Measurements from ENCODE around the gene METTL8. TPM values are rescaled to one million over a fixed set of nuclear protein-coding genes. Genes with fewer than 3 reads are reported as not detected.

The METTL8 gene
- total RNA-seq, 1 experiment from 2014 or later, result 55.1 TPM

DNA sequence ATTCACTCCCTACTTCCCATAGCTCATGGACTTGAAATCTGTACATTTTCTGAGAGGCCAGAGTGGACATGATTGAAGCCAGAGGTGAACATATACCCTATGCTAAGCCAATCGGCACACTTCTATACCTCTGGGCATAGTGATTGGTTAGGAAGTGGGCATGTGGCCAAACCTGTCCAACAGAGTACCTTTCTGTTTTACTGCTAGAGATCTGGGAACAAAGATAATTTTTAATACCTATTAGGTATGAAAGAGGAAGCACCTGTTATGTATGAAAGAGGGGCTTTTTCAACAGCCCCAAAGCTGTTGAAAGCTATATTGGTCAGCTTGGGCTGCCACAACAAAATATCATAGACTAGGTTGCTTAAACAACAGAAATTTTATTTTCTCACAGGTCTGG, 27.7 kb downstream of the METTL8 start:
- intact Hi-C loops (cut with micrococcal nuclease), result no loop called here
- ChIA-PET CTCF (interaction anchor here (0.6 to 0.7 kb wide), 3 partner anchors 14 to 166 kb away, joined by 3 read pairs; no protein-coding TSS in a partner anchor), POLR2A (interaction anchor here (1.0 to 1.4 kb wide), 4 partner anchors 10 to 478 kb away, joined by 3 to 6 read pairs (median 4); partner anchors contain the start of genes DCAF17 and METTL8)
- BruUV-seq (replicated peaks), result no TSS peak
- DNase-seq (ENCODE audit: unreplicated experiment), result no peak
- H3K36me3 Mint-ChIP-seq (ENCODE audit: insufficient read depth, unreplicated experiment), result no peaks in the 10 kb centered on the region
- TF ChIP-seq, protein P1, sequence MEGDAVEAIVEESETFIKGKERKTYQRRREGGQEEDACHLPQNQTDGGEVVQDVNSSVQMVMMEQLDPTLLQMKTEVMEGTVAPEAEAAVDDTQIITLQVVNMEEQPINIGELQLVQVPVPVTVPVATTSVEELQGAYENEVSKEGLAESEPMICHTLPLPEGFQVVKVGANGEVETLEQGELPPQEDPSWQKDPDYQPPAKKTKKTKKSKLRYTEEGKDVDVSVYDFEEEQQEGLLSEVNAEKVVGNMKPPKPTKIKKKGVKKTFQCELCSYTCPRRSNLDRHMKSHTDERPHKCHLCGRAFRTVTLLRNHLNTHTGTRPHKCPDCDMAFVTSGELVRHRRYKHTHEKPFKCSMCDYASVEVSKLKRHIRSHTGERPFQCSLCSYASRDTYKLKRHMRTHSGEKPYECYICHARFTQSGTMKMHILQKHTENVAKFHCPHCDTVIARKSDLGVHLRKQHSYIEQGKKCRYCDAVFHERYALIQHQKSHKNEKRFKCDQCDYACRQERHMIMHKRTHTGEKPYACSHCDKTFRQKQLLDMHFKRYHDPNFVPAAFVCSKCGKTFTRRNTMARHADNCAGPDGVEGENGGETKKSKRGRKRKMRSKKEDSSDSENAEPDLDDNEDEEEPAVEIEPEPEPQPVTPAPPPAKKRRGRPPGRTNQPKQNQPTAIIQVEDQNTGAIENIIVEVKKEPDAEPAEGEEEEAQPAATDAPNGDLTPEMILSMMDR (IDR thresholded peaks at IDR 0.05; ENCODE audit: unreplicated experiment), result no peak
- peaks cover 52% of the 10 kb centered on the region for H3K4me1 Mint-ChIP-seq (ENCODE audit: insufficient read depth, unreplicated experiment)
- H3K27me3 Mint-ChIP-seq (ENCODE audit: insufficient read depth, unreplicated experiment), result no peaks in the 10 kb centered on the region
- H3K4me3 Mint-ChIP-seq (ENCODE audit: unreplicated experiment), result no peak overlapping the region
- peaks cover 15% of the 10 kb centered on the region for H3K9me3 Mint-ChIP-seq (ENCODE audit: unreplicated experiment)
- H3K27ac Mint-ChIP-seq (ENCODE audit: low read depth, unreplicated experiment), result peak overlapping the region; percentile 24

DNA sequence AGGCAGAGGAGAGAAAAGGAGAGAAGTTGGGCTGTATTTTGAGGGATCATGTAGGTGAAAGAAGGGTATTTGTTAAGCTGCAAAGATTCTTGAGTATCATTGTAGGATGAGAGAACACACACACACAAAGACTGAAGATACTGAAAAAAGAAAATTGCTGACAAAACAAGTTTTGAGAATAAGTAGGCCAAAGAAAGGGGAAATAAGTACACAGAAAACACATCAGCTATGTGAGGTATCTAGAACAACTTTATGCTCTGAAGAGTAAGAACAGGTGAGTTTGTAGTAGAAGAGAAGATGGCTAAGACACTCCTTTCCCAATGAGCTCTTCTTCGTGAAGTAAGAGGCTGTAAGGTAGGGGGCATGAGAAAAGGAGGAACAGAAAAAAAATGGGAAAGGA, 28.2 kb downstream of the METTL8 start:
- intact Hi-C loops (cut with micrococcal nuclease), result no loop called here
- DNase-seq (ENCODE audit: unreplicated experiment), result no peak
- no TSS peak for BruUV-seq (replicated peaks)
- Mint-ChIP-seq H3K4me1 (ENCODE audit: insufficient read depth, unreplicated experiment) (peaks cover 48% of the 10 kb centered on the region), H3K27ac (ENCODE audit: low read depth, unreplicated experiment) (peak overlapping the region; percentile 24), H3K27me3 (ENCODE audit: insufficient read depth, unreplicated experiment) (no peaks in the 10 kb centered on the region), H3K36me3 (ENCODE audit: insufficient read depth, unreplicated experiment) (no peaks in the 10 kb centered on the region), H3K4me3 (ENCODE audit: unreplicated experiment) (no peak overlapping the region), H3K9me3 (ENCODE audit: unreplicated experiment) (peaks cover 15% of the 10 kb centered on the region)
- ChIA-PET CTCF (interaction anchor here (0.6 kb wide), 1 partner anchor 14 kb away, joined by 3 read pairs; no protein-coding TSS in a partner anchor), POLR2A (interaction anchor here (0.6 to 1.1 kb wide), 4 partner anchors 10 to 477 kb away, joined by 3 to 6 read pairs (median 4); partner anchors contain the start of genes DCAF17 and METTL8)
- TF ChIP-seq, protein P1 (IDR thresholded peaks at IDR 0.05; ENCODE audit: unreplicated experiment), result no peak

- H3K36me3 Mint-ChIP-seq (ENCODE audit: insufficient read depth, unreplicated experiment), result no peaks in the 10 kb centered on the region
- no peaks in the 10 kb centered on the region for H3K27me3 Mint-ChIP-seq (ENCODE audit: insufficient read depth, unreplicated experiment)
- intact Hi-C loops (cut with micrococcal nuclease), result no loop called here
- BruUV-seq (replicated peaks), result no TSS peak
- TF ChIP-seq, protein P1 (IDR thresholded peaks at IDR 0.05; ENCODE audit: unreplicated experiment), result no peak
- peaks cover 15% of the 10 kb centered on the region for H3K9me3 Mint-ChIP-seq (ENCODE audit: unreplicated experiment)
- DNase-seq (ENCODE audit: unreplicated experiment), result no peak
- peak overlapping the region; percentile 59 for H3K27ac Mint-ChIP-seq (ENCODE audit: low read depth, unreplicated experiment)
- CTCF ChIA-PET, result interaction anchor here (0.6 kb wide), 1 partner anchor 428 kb away, joined by 4 read pairs; no protein-coding TSS in a partner anchor
- POLR2A ChIA-PET, result no interaction called here
- H3K4me3 Mint-ChIP-seq (ENCODE audit: unreplicated experiment), result no peak overlapping the region
- peaks cover 47% of the 10 kb centered on the region for H3K4me1 Mint-ChIP-seq (ENCODE audit: insufficient read depth, unreplicated experiment)
These were observed 29.1 kb downstream of the METTL8 start for GRCh38 chr2:171404719-171405118.

GRCh38 chr2:171404261-171404660, 29.5 kb downstream of the METTL8 start:
- H3K4me3 Mint-ChIP-seq (ENCODE audit: unreplicated experiment), result peak overlapping the region; percentile 42
- TF ChIP-seq, protein P1 (IDR thresholded peaks at IDR 0.05; ENCODE audit: unreplicated experiment), result no peak
- no peaks in the 10 kb centered on the region for H3K36me3 Mint-ChIP-seq (ENCODE audit: insufficient read depth, unreplicated experiment)
- H3K9me3 Mint-ChIP-seq (ENCODE audit: unreplicated experiment), result peaks cover 15% of the 10 kb centered on the region
- peaks cover 42% of the 10 kb centered on the region for H3K4me1 Mint-ChIP-seq (ENCODE audit: insufficient read depth, unreplicated experiment)
- intact Hi-C loops (cut with micrococcal nuclease), result no loop called here
- BruUV-seq (replicated peaks), result no TSS peak
- DNase-seq (ENCODE audit: unreplicated experiment), result peak; percentile 69
- peak overlapping the region; percentile 59 for H3K27ac Mint-ChIP-seq (ENCODE audit: low read depth, unreplicated experiment)
- ChIA-PET POLR2A (no interaction called here), CTCF (interaction anchor here (0.6 kb wide), 2 partner anchors 428 to 1061 kb away, joined by 3 to 4 read pairs; no protein-coding TSS in a partner anchor)
- no peaks in the 10 kb centered on the region for H3K27me3 Mint-ChIP-seq (ENCODE audit: insufficient read depth, unreplicated experiment)

Data from MCF 10A (cell line).